Naive thymus-derived CD4-positive, alpha-beta T cell (primary cell): ENCODE results near the gene NAP1L5. TPM values are rescaled to one million over a fixed set of nuclear protein-coding genes. Genes with fewer than 3 reads are reported as not detected.

Experiments
- ATAC-seq: fragments of 150-1000 bp; cut with Tn5 transposase; 2 replicates; pipeline ENCODE4 v1.10.0; 2021; ENCODE audit warnings: mild to moderate bottlenecking, moderate library complexity
- CTCF ChIA-PET: fragments of 350-600 bp; sonication (Branson Sonifier 250); formaldehyde crosslinking; loops from one replicate; lab custom pipeline; 2021; ENCODE audit warnings: antibody characterized with exemption; lab: Charles Lee
- POLR2A ChIA-PET: fragments of 350-600 bp; sonication (Branson Sonifier 250); formaldehyde crosslinking; loops from one replicate; lab custom pipeline; 2021; ENCODE audit warnings: antibody characterized with exemption, inconsistent platforms; lab: Charles Lee
- DNase-seq, 9 donors: peaks; one replicate each; pipeline versions ENCODE4 v3.0.0 to v3.0.0-alpha.2; 2020 to 2022; ENCODE audit warnings: mixed read lengths in 1 of 9
- H3K27ac ChIP-seq: one replicate; pipeline ENCODE4 v1.7.0; 2013; ENCODE audit warnings: mild to moderate bottlenecking, low read depth, low read length, moderate library complexity
- H3K27me3 ChIP-seq, 2 donors: one replicate each; pipeline ENCODE4 v1.7.0; 2013; ENCODE audit warnings: low read length in 2 of 2, mild to moderate bottlenecking in 2 of 2, moderate library complexity in 2 of 2; ENCODE audit not compliant: control insufficient read depth in 2 of 2, insufficient read depth in 2 of 2
- H3K36me3 ChIP-seq, 3 experiments: 1 replicate in 2 of 3; 2 replicates in 1 of 3; pipeline ENCODE4 v1.7.0; 2013; ENCODE audit warnings: low read length in 3 of 3, mild to moderate bottlenecking in 3 of 3, moderate library complexity in 1 of 3; ENCODE audit not compliant: insufficient read depth in 3 of 3, control insufficient read depth in 2 of 3
- H3K4me1 ChIP-seq, 2 donors: one replicate each; pipeline ENCODE4 v1.7.0; 2013; ENCODE audit warnings: low read length in 2 of 2, mild to moderate bottlenecking in 2 of 2, moderate library complexity in 1 of 2; ENCODE audit not compliant: control insufficient read depth in 2 of 2, insufficient read depth in 2 of 2
- H3K4me3 ChIP-seq: 2 replicates; pipeline ENCODE4 v1.7.0; 2013; ENCODE audit warnings: mild to moderate bottlenecking, low read length
- H3K9me3 ChIP-seq, 3 experiments: 1 replicate in 2 of 3; 2 replicates in 1 of 3; pipeline ENCODE4 v1.7.0; 2013; ENCODE audit warnings: low read length in 3 of 3; ENCODE audit not compliant: control insufficient read depth in 2 of 3
- H3K27ac Mint-ChIP-seq, 9 donors: one replicate each; pipeline ENCODE4 v1.8.0; 2020 to 2022; ENCODE audit warnings: mixed read lengths in 9 of 9, mild to moderate bottlenecking in 8 of 9, moderate library complexity in 5 of 9, inconsistent platforms in 2 of 9
- H3K27me3 Mint-ChIP-seq, 5 donors: one replicate each; pipeline ENCODE4 v1.8.0; 2021 to 2022; ENCODE audit warnings: mixed read lengths in 5 of 5, mild to moderate bottlenecking in 1 of 5
- H3K36me3 Mint-ChIP-seq, 5 donors: one replicate each; pipeline ENCODE4 v1.8.0; 2020 to 2022; ENCODE audit warnings: mixed read lengths in 5 of 5, mild to moderate bottlenecking in 3 of 5, inconsistent platforms in 1 of 5
- H3K4me1 Mint-ChIP-seq, 7 donors: one replicate each; pipeline ENCODE4 v1.8.0; 2020 to 2022; ENCODE audit warnings: mixed read lengths in 7 of 7, mild to moderate bottlenecking in 3 of 7, inconsistent platforms in 1 of 7
- H3K4me3 Mint-ChIP-seq, 10 donors: one replicate each; pipeline ENCODE4 v1.8.0; 2020 to 2022; ENCODE audit warnings: mild to moderate bottlenecking in 10 of 10, mixed read lengths in 10 of 10, moderate library complexity in 6 of 10, inconsistent platforms in 2 of 10
- H3K9me3 Mint-ChIP-seq, 11 donors: one replicate each; pipeline ENCODE4 v1.8.0; 2020 to 2022; ENCODE audit warnings: mixed read lengths in 11 of 11, mild to moderate bottlenecking in 4 of 11, inconsistent platforms in 1 of 11, moderate library complexity in 1 of 11
- intact Hi-C, 2 donors: fragments of 100-400 bp; cut with micrococcal nuclease; formaldehyde crosslinking; loops; one replicate each; pipeline ENCODE4 v1.15.1; 2023
- polyA plus RNA-seq, 2 donors: library from polyadenylated mRNA; unstranded; fragments of 300-500 nt; fragmentation: Illumina TruSeq; gene quantifications; one replicate each; pipeline ENCODE4 v1.2.3, GENCODE V29; 2021
- total RNA-seq, 6 experiments: library from RNA in 5 of 6; stranded (reverse) in 5 of 6; gene quantifications; 1 replicate in 5 of 6; 2 replicates in 1 of 6; pipeline ENCODE4 v1.2.3 and lab custom pipeline; 2021 to 2026

NAP1L5 gene
- total and polyA plus RNA-seq, 7 experiments from 2014 or later, result 1.4 to 11.7 (median 3.0) TPM

- peaks cover 0 to 57% (median 31%) of the 10 kb centered on the region in 5 donors for H3K36me3 Mint-ChIP-seq
These were observed 46.1 kb upstream of the NAP1L5 start for GRCh38 chr4:88743696-88744095.

GRCh38 chr4:88742561-88742960 lies 44.9 kb upstream of the NAP1L5 start:
- Histone ChIP-seq H3K36me3 (peaks cover 0 to 30% (median 0%) of the 10 kb centered on the region in 3 experiments), H3K4me1 (peaks cover 0 to 13% of the 10 kb centered on the region in 2 donors), H3K27me3 (no peaks in the 10 kb centered on the region), H3K9me3 (no peaks in the 10 kb centered on the region), H3K4me3 (no peak overlapping the region), H3K27ac (no peak overlapping the region)
- DNase-seq, result no peak
- H3K36me3 Mint-ChIP-seq, result peaks cover 0 to 59% (median 22%) of the 10 kb centered on the region in 5 donors
- H3K9me3 Mint-ChIP-seq, result no peaks in the 10 kb centered on the region
- H3K4me1 Mint-ChIP-seq, result peaks cover 7 to 36% (median 22%) of the 10 kb centered on the region in 7 donors
- no peaks in the 10 kb centered on the region for H3K27me3 Mint-ChIP-seq
- intact Hi-C loops, result no loop called here
- ATAC-seq, result no peak
- peak overlapping the region in 1 of 9 donors; percentile 55 for H3K27ac Mint-ChIP-seq
- H3K4me3 Mint-ChIP-seq, result no peak overlapping the region
- ChIA-PET CTCF (interaction anchor here (0.6 kb wide), 1 partner anchor 752 kb away, joined by 3 read pairs; no protein-coding TSS in a partner anchor), POLR2A (no interaction called here)

More at GRCh38 chr4:88743696-88744095, 46.1 kb upstream of the NAP1L5 start:
- peaks cover 0 to 24% (median 11%) of the 10 kb centered on the region in 7 donors for H3K4me1 Mint-ChIP-seq
- ATAC-seq, result no peak
- CTCF ChIA-PET, result no interaction called here
- no peak overlapping the region for H3K27ac ChIP-seq
- H3K4me1 ChIP-seq, result peaks cover 0 to 4% of the 10 kb centered on the region in 2 donors
- no peaks in the 10 kb centered on the region for H3K27me3 ChIP-seq
- H3K36me3 ChIP-seq, result peaks cover 0 to 37% (median 0%) of the 10 kb centered on the region in 3 experiments
- H3K9me3 Mint-ChIP-seq, result no peaks in the 10 kb centered on the region
- H3K27me3 Mint-ChIP-seq, result no peaks in the 10 kb centered on the region
- H3K27ac Mint-ChIP-seq, result no peak overlapping the region
- H3K4me3 ChIP-seq, result no peak overlapping the region
- intact Hi-C loops, result no loop called here
- no peak overlapping the region for H3K4me3 Mint-ChIP-seq
- POLR2A ChIA-PET, result no interaction called here
- no peak for DNase-seq
- no peaks in the 10 kb centered on the region for H3K9me3 ChIP-seq

GRCh38 chr4:88738180-88738579 lies 40.6 kb upstream of the NAP1L5 start:
- Histone ChIP-seq H3K27me3 (no peaks in the 10 kb centered on the region), H3K36me3 (peaks cover 0 to 5% (median 0%) of the 10 kb centered on the region in 3 experiments), H3K4me1 (peaks cover 0 to 19% of the 10 kb centered on the region in 2 donors), H3K4me3 (no peak overlapping the region), H3K27ac (peak overlapping the region; percentile 48), H3K9me3 (no peaks in the 10 kb centered on the region)
- no peak for ATAC-seq
- Mint-ChIP-seq H3K36me3 (peaks cover 0 to 53% (median 8%) of the 10 kb centered on the region in 5 donors), H3K27me3 (no peaks in the 10 kb centered on the region), H3K27ac (peak overlapping the region in 8 of 9 donors; percentile 69 to 89 (median 85)), H3K4me1 (peaks cover 9 to 49% (median 37%) of the 10 kb centered on the region in 7 donors), H3K9me3 (no peaks in the 10 kb centered on the region), H3K4me3 (peak overlapping the region in 9 of 10 donors; percentile 31 to 85 (median 76))
- ChIA-PET POLR2A (interaction anchor here (1.1 kb wide), 1 partner anchor 12 kb away, joined by 3 read pairs; no protein-coding TSS in a partner anchor), CTCF (interaction anchor here (0.5 kb wide), 1 partner anchor 20 kb away, joined by 4 read pairs; no protein-coding TSS in a partner anchor)
- DNase-seq, result peak in 1 of 9 donors; percentile 20
- intact Hi-C loops, result loop anchor here in 1 of 2 donors (2.0 to 5.0 kb wide), 2 partner anchors 41 to 199 kb away; partner anchors contain the start of gene NAP1L5

GRCh38 chr4:88737307-88737941 lies 39.8 kb upstream of the NAP1L5 start:
- no peaks in the 10 kb centered on the region for H3K27me3 Mint-ChIP-seq
- POLR2A ChIA-PET, result interaction anchor here (0.7 to 1.1 kb wide), 3 partner anchors 11 to 70 kb away, joined by 3 read pairs; no protein-coding TSS in a partner anchor
- Histone ChIP-seq H3K4me1 (peaks cover 0 to 19% of the 10 kb centered on the region in 2 donors), H3K27ac (peak overlapping the region; percentile 48), H3K36me3 (peaks cover 0 to 5% (median 0%) of the 10 kb centered on the region in 3 experiments), H3K4me3 (no peak overlapping the region), H3K9me3 (no peaks in the 10 kb centered on the region), H3K27me3 (no peaks in the 10 kb centered on the region)
- H3K4me3 Mint-ChIP-seq, result peak overlapping the region in 9 of 10 donors; percentile 31 to 85 (median 76)
- intact Hi-C loops, result loop anchor here in 1 of 2 donors (5.0 kb wide), 1 partner anchor 40 kb away; the partner anchor contains the start of gene NAP1L5
- peaks cover 9 to 49% (median 37%) of the 10 kb centered on the region in 7 donors for H3K4me1 Mint-ChIP-seq
- peaks cover 0 to 50% (median 3%) of the 10 kb centered on the region in 5 donors for H3K36me3 Mint-ChIP-seq
- peak in 7 of 9 donors; percentile 54 to 74 (median 66) for DNase-seq
- no peaks in the 10 kb centered on the region for H3K9me3 Mint-ChIP-seq
- peak overlapping the region in 8 of 9 donors; percentile 69 to 90 (median 85) for H3K27ac Mint-ChIP-seq
- CTCF ChIA-PET, result interaction anchor here (0.5 to 1.0 kb wide), 3 partner anchors 21 to 286 kb away, joined by 3 to 4 read pairs (median 3); no protein-coding TSS in a partner anchor
- peak; percentile 90 for ATAC-seq

- intact Hi-C loops, result loop anchor here in 1 of 2 donors (5.0 kb wide), 1 partner anchor 39 kb away; the partner anchor contains the start of gene NAP1L5
- H3K27ac Mint-ChIP-seq, result peak overlapping the region in 8 of 9 donors; percentile 21 to 89 (median 59)
- no peaks in the 10 kb centered on the region for H3K9me3 Mint-ChIP-seq
- peaks cover 0 to 47% (median 8%) of the 10 kb centered on the region in 5 donors for H3K36me3 Mint-ChIP-seq
- H3K4me3 ChIP-seq, result no peak overlapping the region
- H3K27me3 ChIP-seq, result no peaks in the 10 kb centered on the region
- H3K4me3 Mint-ChIP-seq, result peak overlapping the region in 5 of 10 donors; percentile 9 to 77 (median 65)
- ChIA-PET POLR2A (no interaction called here), CTCF (interaction anchor here (0.5 kb wide), 1 partner anchor 187 kb away, joined by 4 read pairs; no protein-coding TSS in a partner anchor)
- DNase-seq, result no peak
- H3K9me3 ChIP-seq, result no peaks in the 10 kb centered on the region
- H3K4me1 ChIP-seq, result peaks cover 0 to 19% of the 10 kb centered on the region in 2 donors
- peaks cover 0 to 9% (median 0%) of the 10 kb centered on the region in 3 experiments for H3K36me3 ChIP-seq
- ATAC-seq, result no peak
- no peaks in the 10 kb centered on the region for H3K27me3 Mint-ChIP-seq
- peaks cover 9 to 49% (median 37%) of the 10 kb centered on the region in 7 donors for H3K4me1 Mint-ChIP-seq
- no peak overlapping the region for H3K27ac ChIP-seq
These were observed 38.6 kb upstream of the NAP1L5 start for GRCh38 chr4:88736264-88736663.

- CTCF ChIA-PET, result no interaction called here
- H3K9me3 ChIP-seq, result no peaks in the 10 kb centered on the region
These were observed 37.9 kb upstream of the NAP1L5 start for GRCh38 chr4:88735564-88735963.

More at GRCh38 chr4:88735564-88735963, 37.9 kb upstream of the NAP1L5 start:
- intact Hi-C loops, result loop anchor here in 1 of 2 donors (5.0 kb wide), 1 partner anchor 38 kb away; the partner anchor contains the start of gene NAP1L5
- H3K36me3 ChIP-seq, result peaks cover 0 to 14% (median 0%) of the 10 kb centered on the region in 3 experiments
- DNase-seq (no peak), ATAC-seq (no peak)
- POLR2A ChIA-PET, result no interaction called here
- no peaks in the 10 kb centered on the region for H3K27me3 ChIP-seq
- H3K4me3 ChIP-seq, result no peak overlapping the region
- Mint-ChIP-seq H3K27me3 (no peaks in the 10 kb centered on the region), H3K27ac (peak overlapping the region in 5 of 9 donors; percentile 9 to 69 (median 54)), H3K4me1 (peaks cover 9 to 43% (median 37%) of the 10 kb centered on the region in 7 donors), H3K9me3 (no peaks in the 10 kb centered on the region), H3K36me3 (peaks cover 0 to 49% (median 8%) of the 10 kb centered on the region in 5 donors), H3K4me3 (no peak overlapping the region)
- no peak overlapping the region for H3K27ac ChIP-seq
- H3K4me1 ChIP-seq, result peaks cover 0 to 19% of the 10 kb centered on the region in 2 donors
